ENCODE results near the gene PKD1L1. TPM values are rescaled to one million over a fixed set of nuclear protein-coding genes. Genes with fewer than 3 reads are reported as not detected.

Gene PKD1L1
- total RNA-seq, 4 donors from 2014 or later = 0.06 to 0.19 (median 0.13) TPM; not detected in 1

DNA sequence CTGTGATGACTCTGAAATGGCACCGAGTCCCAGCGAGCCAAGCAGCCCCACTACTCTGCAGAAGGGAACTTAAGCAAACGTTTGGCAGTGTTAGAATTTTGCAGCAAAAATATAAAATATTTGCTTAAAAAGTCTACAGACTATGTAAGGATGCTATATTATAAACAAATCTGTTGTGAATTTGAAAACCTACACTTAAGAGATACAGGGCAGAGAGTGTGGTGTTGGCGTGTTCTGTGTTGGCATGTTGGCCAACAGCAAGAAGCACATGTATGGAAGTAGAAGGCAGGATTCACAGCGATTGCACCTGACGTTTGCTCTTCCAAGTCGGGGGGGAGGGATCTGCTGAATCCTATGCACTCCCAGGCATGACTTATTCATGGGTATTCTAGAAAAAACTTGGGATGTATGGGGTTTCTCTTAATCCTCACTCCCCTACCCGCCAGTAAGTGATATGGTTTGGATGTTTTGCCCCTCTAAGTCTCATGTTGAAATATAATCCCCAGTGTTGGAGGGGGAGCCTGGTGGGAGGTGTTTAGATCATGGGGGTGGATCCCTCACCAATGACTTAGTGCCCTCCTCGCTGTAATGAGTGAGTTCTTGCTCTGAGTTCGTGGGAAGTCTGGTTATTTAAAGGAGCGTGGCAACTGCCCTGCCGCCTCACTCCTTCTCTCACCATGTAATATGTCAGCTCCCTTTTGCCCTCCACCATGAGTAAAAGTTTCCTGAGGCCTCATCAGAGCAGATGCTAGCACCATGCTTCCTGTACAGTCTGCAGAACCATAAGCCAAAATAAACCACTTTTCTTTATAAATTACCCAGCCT is 62.1 kb downstream of the PKD1L1 start:
- Histone ChIP-seq H3K27ac (no peak overlapping the region), H3K27me3 (peaks cover 0 to 4% (median 0%) of the 10 kb centered on the region in 4 donors), H3K4me3 (no peak overlapping the region), H3K36me3 (no peaks in the 10 kb centered on the region), H3K4me1 (no peaks in the 10 kb centered on the region), H3K9me3 (no peaks in the 10 kb centered on the region)
- DNase-seq = no peak
- WGBS, 2 donors = 66 to 78% methylated on average over 11 to 12 of the region's 12 CpGs
- intact Hi-C loops (cut with DNase I) = no loop called here
- no peak for TF ChIP-seq POLR2A (IDR thresholded peaks at IDR 0.05)
- TF ChIP-seq, protein P1, sequence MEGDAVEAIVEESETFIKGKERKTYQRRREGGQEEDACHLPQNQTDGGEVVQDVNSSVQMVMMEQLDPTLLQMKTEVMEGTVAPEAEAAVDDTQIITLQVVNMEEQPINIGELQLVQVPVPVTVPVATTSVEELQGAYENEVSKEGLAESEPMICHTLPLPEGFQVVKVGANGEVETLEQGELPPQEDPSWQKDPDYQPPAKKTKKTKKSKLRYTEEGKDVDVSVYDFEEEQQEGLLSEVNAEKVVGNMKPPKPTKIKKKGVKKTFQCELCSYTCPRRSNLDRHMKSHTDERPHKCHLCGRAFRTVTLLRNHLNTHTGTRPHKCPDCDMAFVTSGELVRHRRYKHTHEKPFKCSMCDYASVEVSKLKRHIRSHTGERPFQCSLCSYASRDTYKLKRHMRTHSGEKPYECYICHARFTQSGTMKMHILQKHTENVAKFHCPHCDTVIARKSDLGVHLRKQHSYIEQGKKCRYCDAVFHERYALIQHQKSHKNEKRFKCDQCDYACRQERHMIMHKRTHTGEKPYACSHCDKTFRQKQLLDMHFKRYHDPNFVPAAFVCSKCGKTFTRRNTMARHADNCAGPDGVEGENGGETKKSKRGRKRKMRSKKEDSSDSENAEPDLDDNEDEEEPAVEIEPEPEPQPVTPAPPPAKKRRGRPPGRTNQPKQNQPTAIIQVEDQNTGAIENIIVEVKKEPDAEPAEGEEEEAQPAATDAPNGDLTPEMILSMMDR (IDR thresholded peaks at IDR 0.05) = no peak

DNA sequence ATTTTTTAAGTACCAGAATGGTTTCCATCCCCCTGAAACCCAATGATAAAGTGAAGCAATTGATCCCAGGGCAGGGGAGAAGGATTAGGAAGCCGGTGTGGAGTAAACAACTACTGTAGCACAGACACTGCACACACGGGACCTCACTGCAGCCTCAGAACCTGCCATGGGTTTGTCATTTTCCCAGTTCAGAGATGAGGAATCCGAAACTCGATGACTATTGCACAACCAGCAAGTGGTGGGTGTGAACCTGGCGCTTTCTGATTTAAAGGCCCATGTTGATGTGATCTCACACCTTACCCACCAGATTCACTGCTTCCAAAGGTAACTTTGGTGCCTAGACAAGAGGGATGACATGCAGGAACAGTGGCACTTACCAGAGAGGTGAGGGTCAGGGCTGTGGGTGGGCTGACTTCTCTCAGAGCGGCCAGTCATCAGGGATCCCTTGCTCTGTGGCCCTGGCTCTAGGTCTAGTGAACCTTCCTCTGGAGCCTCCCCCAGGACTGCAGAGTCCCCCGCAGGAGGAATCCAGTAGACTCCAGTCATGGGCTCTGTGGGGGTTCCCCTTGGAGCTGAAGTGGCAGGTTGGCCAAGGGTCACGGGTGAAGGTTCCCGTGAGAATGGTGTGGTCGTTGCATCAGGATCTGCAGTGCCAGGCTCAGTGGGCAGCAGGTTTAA is 62.8 kb downstream of the PKD1L1 start:
- TF ChIP-seq POLR2A (IDR thresholded peaks at IDR 0.05) = no peak
- TF ChIP-seq, protein P1 (IDR thresholded peaks at IDR 0.05) = no peak
- intact Hi-C loops (cut with DNase I) = no loop called here
- H3K27ac ChIP-seq = no peak overlapping the region
- no peaks in the 10 kb centered on the region for H3K4me1 ChIP-seq
- no peaks in the 10 kb centered on the region for H3K9me3 ChIP-seq
- DNase-seq = no peak
- no peak overlapping the region for H3K4me3 ChIP-seq
- 62 to 70% methylated on average over 5 to 7 of the region's 10 CpGs for WGBS, 2 donors
- H3K27me3 ChIP-seq = peaks cover 0 to 4% (median 0%) of the 10 kb centered on the region in 4 donors
- no peaks in the 10 kb centered on the region for H3K36me3 ChIP-seq

DNA sequence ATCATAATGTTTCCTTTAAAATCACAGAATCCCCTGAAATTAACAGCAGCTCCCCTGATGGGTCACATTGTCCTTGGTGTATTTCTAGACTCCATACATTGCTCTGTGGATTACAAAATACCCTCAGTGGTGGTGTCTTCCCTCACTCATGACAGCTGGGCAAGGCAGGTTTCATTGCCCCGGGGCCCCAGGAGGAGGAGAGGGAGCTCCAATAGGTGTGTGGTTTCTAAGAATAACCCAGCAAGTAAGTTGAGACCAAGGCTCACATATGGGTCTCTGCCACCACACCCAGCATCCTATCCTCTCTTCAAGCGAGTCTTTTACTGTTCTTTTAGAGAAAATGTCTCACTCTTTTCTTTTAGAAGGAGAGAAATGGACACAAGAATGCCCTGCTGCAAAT is 63.6 kb downstream of the PKD1L1 start:
- TF ChIP-seq, protein P1 (IDR thresholded peaks at IDR 0.05) = no peak
- no peak for TF ChIP-seq POLR2A (IDR thresholded peaks at IDR 0.05)
- 49 to 63% methylated on average over 1 to 2 of the region's 2 CpGs for WGBS, 2 donors
- Histone ChIP-seq H3K4me1 (no peaks in the 10 kb centered on the region), H3K36me3 (no peaks in the 10 kb centered on the region), H3K4me3 (no peak overlapping the region), H3K9me3 (no peaks in the 10 kb centered on the region), H3K27me3 (peaks cover 0 to 4% (median 0%) of the 10 kb centered on the region in 4 donors), H3K27ac (no peak overlapping the region)
- DNase-seq = no peak
- intact Hi-C loops (cut with DNase I) = no loop called here

DNA sequence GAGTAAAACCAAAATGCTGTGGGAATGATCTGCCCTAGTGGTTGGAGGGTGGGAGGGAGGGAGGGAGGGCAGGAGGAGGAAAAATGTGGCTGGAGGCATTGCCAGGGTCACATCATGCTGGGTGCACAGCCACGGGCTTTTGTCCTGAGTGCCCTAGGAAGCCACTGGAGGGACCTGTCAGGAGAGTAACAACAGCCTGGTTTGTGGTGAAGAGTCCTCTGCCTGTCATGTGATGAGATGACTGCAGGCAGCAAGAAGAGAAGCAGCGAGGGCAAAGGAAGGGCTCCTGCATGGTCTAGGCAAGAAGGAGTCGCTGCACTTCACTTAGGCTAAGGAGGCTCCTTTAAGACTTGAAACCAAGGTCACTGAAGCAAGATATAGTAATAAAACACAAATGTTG is 65.6 kb downstream of the PKD1L1 start:
- H3K4me3 ChIP-seq = no peak overlapping the region
- H3K4me1 ChIP-seq = no peaks in the 10 kb centered on the region
- H3K9me3 ChIP-seq = no peaks in the 10 kb centered on the region
- peaks cover 0 to 4% (median 0%) of the 10 kb centered on the region in 4 donors for H3K27me3 ChIP-seq
- no peaks in the 10 kb centered on the region for H3K36me3 ChIP-seq
- intact Hi-C loops (cut with DNase I) = no loop called here
- DNase-seq = no peak
- 69 to 73% methylated on average over 3 of the region's 3 CpGs for WGBS, 2 donors
- H3K27ac ChIP-seq = no peak overlapping the region
- TF ChIP-seq, protein P1 (IDR thresholded peaks at IDR 0.05) = no peak
- no peak for TF ChIP-seq POLR2A (IDR thresholded peaks at IDR 0.05)

DNA sequence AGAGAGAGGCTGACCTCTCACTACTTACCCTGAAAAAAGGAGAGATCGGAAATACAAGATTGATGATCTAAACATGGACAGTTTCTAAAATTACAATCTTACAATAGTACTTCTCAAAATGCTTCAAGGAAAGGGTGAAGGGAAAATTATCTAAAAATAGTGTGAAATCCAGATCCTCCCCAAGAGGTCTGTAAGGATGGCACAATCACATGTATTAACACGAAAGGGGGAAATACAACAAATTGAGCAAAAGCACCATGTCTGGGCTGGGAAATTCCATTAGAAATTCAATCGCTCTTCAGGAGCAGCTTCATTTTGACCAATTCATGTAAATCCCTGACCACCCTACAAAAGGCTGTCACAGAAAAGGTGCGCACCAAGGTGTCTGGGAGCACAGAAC is 67.0 kb downstream of the PKD1L1 start:
- TF ChIP-seq POLR2A (IDR thresholded peaks at IDR 0.05) = no peak
- TF ChIP-seq, protein P1 (IDR thresholded peaks at IDR 0.05) = no peak
- H3K27ac ChIP-seq = no peak overlapping the region
- no peak for DNase-seq
- WGBS, 2 donors = 79% methylated on average over 3 to 4 of the region's 4 CpGs
- H3K9me3 ChIP-seq = no peaks in the 10 kb centered on the region
- H3K4me1 ChIP-seq = no peaks in the 10 kb centered on the region
- H3K27me3 ChIP-seq = peaks cover 0 to 4% (median 0%) of the 10 kb centered on the region in 4 donors
- intact Hi-C loops (cut with DNase I) = no loop called here
- no peaks in the 10 kb centered on the region for H3K36me3 ChIP-seq
- H3K4me3 ChIP-seq = no peak overlapping the region
